ENCODE results near the gene HOXA3.

The HOXA3 gene

GRCh38 chr7:27126596-27127327 lies 25.6 kb downstream of the HOXA3 start:
- H3K27ac Mint-ChIP-seq: no peak overlapping the region
- no peak for DNase-seq (ENCODE audit: low spot score in 2 of 2)
- H3K9me3 Mint-ChIP-seq: no peaks in the 10 kb centered on the region
- H3K4me1 Mint-ChIP-seq: no peaks in the 10 kb centered on the region
- ATAC-seq: no peak
- no peaks in the 10 kb centered on the region for H3K36me3 Mint-ChIP-seq
- H3K4me3 Mint-ChIP-seq: no peak overlapping the region

- ATAC-seq (no peak), DNase-seq (ENCODE audit: low spot score in 2 of 2) (no peak)
- no peak overlapping the region for H3K4me3 Mint-ChIP-seq
- H3K27ac Mint-ChIP-seq: no peak overlapping the region
- H3K36me3 Mint-ChIP-seq: no peaks in the 10 kb centered on the region
- H3K9me3 Mint-ChIP-seq: no peaks in the 10 kb centered on the region
- H3K4me1 Mint-ChIP-seq: no peaks in the 10 kb centered on the region
Observed at GRCh38 chr7:27125986-27126394, 26.4 kb downstream of the HOXA3 start.

GRCh38 chr7:27124902-27125689 lies 27.3 kb downstream of the HOXA3 start:
- no peaks in the 10 kb centered on the region for H3K9me3 Mint-ChIP-seq
- H3K27ac Mint-ChIP-seq: no peak overlapping the region
- DNase-seq (ENCODE audit: low spot score in 2 of 2) (no peak), ATAC-seq (no peak)
- no peaks in the 10 kb centered on the region for H3K4me1 Mint-ChIP-seq
- H3K36me3 Mint-ChIP-seq: no peaks in the 10 kb centered on the region
- no peak overlapping the region for H3K4me3 Mint-ChIP-seq

- no peak overlapping the region for H3K4me3 Mint-ChIP-seq
- H3K27ac Mint-ChIP-seq: no peak overlapping the region
- H3K4me1 Mint-ChIP-seq: no peaks in the 10 kb centered on the region
- ATAC-seq: no peak
- no peaks in the 10 kb centered on the region for H3K9me3 Mint-ChIP-seq
- H3K36me3 Mint-ChIP-seq: no peaks in the 10 kb centered on the region
- no peak for DNase-seq (ENCODE audit: low spot score in 2 of 2)
Observed at GRCh38 chr7:27124096-27124901, 28.1 kb downstream of the HOXA3 start.

GRCh38 chr7:27123477-27124053 lies 28.8 kb downstream of the HOXA3 start:
- no peaks in the 10 kb centered on the region for H3K36me3 Mint-ChIP-seq
- ATAC-seq: no peak
- no peak for DNase-seq (ENCODE audit: low spot score in 2 of 2)
- no peak overlapping the region for H3K27ac Mint-ChIP-seq
- no peak overlapping the region for H3K4me3 Mint-ChIP-seq
- H3K9me3 Mint-ChIP-seq: no peaks in the 10 kb centered on the region
- no peaks in the 10 kb centered on the region for H3K4me1 Mint-ChIP-seq

- H3K4me3 Mint-ChIP-seq: no peak overlapping the region
- H3K27ac Mint-ChIP-seq: no peak overlapping the region
- no peaks in the 10 kb centered on the region for H3K36me3 Mint-ChIP-seq
- no peaks in the 10 kb centered on the region for H3K4me1 Mint-ChIP-seq
- DNase-seq (ENCODE audit: low spot score in 2 of 2) (no peak), ATAC-seq (no peak)
- no peaks in the 10 kb centered on the region for H3K9me3 Mint-ChIP-seq
Observed at GRCh38 chr7:27123007-27123476, 29.3 kb downstream of the HOXA3 start.

- no peak for DNase-seq (ENCODE audit: low spot score in 2 of 2)
- no peak for ATAC-seq
- Mint-ChIP-seq H3K4me1 (no peaks in the 10 kb centered on the region), H3K36me3 (no peaks in the 10 kb centered on the region), H3K27ac (no peak overlapping the region), H3K4me3 (no peak overlapping the region), H3K9me3 (no peaks in the 10 kb centered on the region)
Observed at GRCh38 chr7:27122077-27122910, 30.1 kb downstream of the HOXA3 start.

- H3K36me3 Mint-ChIP-seq: no peaks in the 10 kb centered on the region
- DNase-seq (ENCODE audit: low spot score in 2 of 2): no peak
- H3K4me3 Mint-ChIP-seq: no peak overlapping the region
- H3K9me3 Mint-ChIP-seq: no peaks in the 10 kb centered on the region
- no peak overlapping the region for H3K27ac Mint-ChIP-seq
- no peak for ATAC-seq
- no peaks in the 10 kb centered on the region for H3K4me1 Mint-ChIP-seq
Observed at GRCh38 chr7:27121684-27122076, 30.7 kb downstream of the HOXA3 start.

GRCh38 chr7:27119412-27119911 lies 32.9 kb downstream of the HOXA3 start:
- no peaks in the 10 kb centered on the region for H3K9me3 Mint-ChIP-seq
- ATAC-seq: no peak

GRCh38 chr7:27118580-27118979 lies 33.8 kb downstream of the HOXA3 start:
- DNase-seq (ENCODE audit: low spot score in 2 of 2): no peak
- Mint-ChIP-seq H3K36me3 (no peaks in the 10 kb centered on the region), H3K4me1 (no peaks in the 10 kb centered on the region), H3K9me3 (no peaks in the 10 kb centered on the region), H3K27ac (no peak overlapping the region), H3K4me3 (no peak overlapping the region)
- no peak for ATAC-seq

More at GRCh38 chr7:27119412-27119911, 32.9 kb downstream of the HOXA3 start:
- no peaks in the 10 kb centered on the region for H3K4me1 Mint-ChIP-seq
- H3K36me3 Mint-ChIP-seq: no peaks in the 10 kb centered on the region
- H3K27ac Mint-ChIP-seq: no peak overlapping the region
- DNase-seq (ENCODE audit: low spot score in 2 of 2): no peak
- H3K4me3 Mint-ChIP-seq: no peak overlapping the region

- no peaks in the 10 kb centered on the region for H3K9me3 Mint-ChIP-seq
- no peaks in the 10 kb centered on the region for H3K4me1 Mint-ChIP-seq
- no peak overlapping the region for H3K4me3 Mint-ChIP-seq
- no peak overlapping the region for H3K27ac Mint-ChIP-seq
- H3K36me3 Mint-ChIP-seq: no peaks in the 10 kb centered on the region
- DNase-seq (ENCODE audit: low spot score in 2 of 2) (no peak), ATAC-seq (no peak)
Observed at GRCh38 chr7:27117887-27118491, 34.4 kb downstream of the HOXA3 start.

GRCh38 chr7:27116962-27117886 lies 35.2 kb downstream of the HOXA3 start:
- no peak for DNase-seq (ENCODE audit: low spot score in 2 of 2)
- Mint-ChIP-seq H3K9me3 (no peaks in the 10 kb centered on the region), H3K36me3 (no peaks in the 10 kb centered on the region), H3K4me1 (no peaks in the 10 kb centered on the region), H3K4me3 (no peak overlapping the region), H3K27ac (no peak overlapping the region)
- no peak for ATAC-seq

Data from stimulated activated effector memory CD8-positive, alpha-beta T cell treated with anti-CD3 and anti-CD28 coated beads, Interleukin-12 subunit alpha, Interleukin-12 subunit beta, amount 100 ng/mL, for 72 hours (primary cell).